ENCODE data around the gene KIAA1217.

The KIAA1217 gene

GRCh38 chr10:24569828-24570657 lies 361.1 kb downstream of the KIAA1217 start:
- Histone ChIP-seq H3K9me3 (ENCODE audit: control insufficient read depth in 2 of 2, low read length in 2 of 2) (no peaks in the 10 kb centered on the region), H3K4me3 (ENCODE audit: low read length in 2 of 2) (no peak overlapping the region), H3K27ac (ENCODE audit: low read length) (no peak overlapping the region), H3K4me1 (ENCODE audit: control insufficient read depth, insufficient read depth, low read length) (no peaks in the 10 kb centered on the region), H3K36me3 (ENCODE audit: control insufficient read depth in 2 of 2, insufficient read depth in 2 of 2, low read length in 2 of 2) (no peaks in the 10 kb centered on the region), H3K27me3 (ENCODE audit: control insufficient read depth in 1 of 2, insufficient read depth in 2 of 2, low read length in 2 of 2) (peaks cover 0 to 2% of the 10 kb centered on the region in 2 donors), H3K9ac (ENCODE audit: low read length in 2 of 2) (no peak overlapping the region)

DNA sequence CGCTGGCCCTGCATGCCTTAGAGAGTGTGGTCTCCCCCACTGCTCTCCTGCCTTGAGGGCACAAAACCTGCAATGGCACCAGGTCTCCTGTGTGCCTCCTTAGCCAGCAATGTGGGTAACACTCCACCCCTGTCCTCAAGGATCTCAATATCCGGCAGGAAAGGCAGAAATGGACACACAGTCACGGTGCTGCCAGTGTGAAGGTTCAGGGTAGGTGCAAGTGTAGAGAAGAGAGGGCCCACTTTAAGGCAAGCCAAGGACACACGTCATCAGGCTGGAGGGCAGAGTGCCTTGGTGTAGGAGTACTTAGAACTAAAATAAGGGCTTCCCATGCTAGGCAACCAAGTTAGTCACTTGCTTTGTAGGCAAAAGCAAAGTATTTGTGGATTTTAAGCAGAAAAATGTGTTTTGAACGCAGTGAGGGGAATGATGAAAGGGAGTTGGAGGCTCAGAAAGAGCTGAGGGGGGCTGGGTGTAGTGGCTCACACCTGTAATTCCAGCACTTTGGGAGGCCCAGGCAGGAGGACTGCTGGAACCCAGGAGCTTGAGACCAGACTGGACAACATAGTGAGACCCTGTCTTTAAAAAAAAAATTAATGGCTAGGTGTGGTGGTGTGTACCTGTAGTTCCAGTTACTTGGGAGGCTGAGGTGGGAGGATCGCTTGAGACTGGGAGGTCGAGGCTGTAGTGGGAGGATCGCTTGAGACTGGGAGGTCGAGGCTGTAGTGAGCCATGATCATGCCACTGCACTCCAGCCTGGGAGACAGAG lies 361.9 kb downstream of the KIAA1217 start:
- H3K4me1 ChIP-seq (ENCODE audit: control insufficient read depth, insufficient read depth, low read length), result no peaks in the 10 kb centered on the region
- H3K27me3 ChIP-seq (ENCODE audit: control insufficient read depth in 1 of 2, insufficient read depth in 2 of 2, low read length in 2 of 2), result peaks cover 0 to 2% of the 10 kb centered on the region in 2 donors
- H3K9ac ChIP-seq (ENCODE audit: low read length in 2 of 2), result no peak overlapping the region
- H3K9me3 ChIP-seq (ENCODE audit: control insufficient read depth in 2 of 2, low read length in 2 of 2), result no peaks in the 10 kb centered on the region
- no peak overlapping the region for H3K4me3 ChIP-seq (ENCODE audit: low read length in 2 of 2)
- no peak overlapping the region for H3K27ac ChIP-seq (ENCODE audit: low read length)
- H3K36me3 ChIP-seq (ENCODE audit: control insufficient read depth in 2 of 2, insufficient read depth in 2 of 2, low read length in 2 of 2), result no peaks in the 10 kb centered on the region

DNA sequence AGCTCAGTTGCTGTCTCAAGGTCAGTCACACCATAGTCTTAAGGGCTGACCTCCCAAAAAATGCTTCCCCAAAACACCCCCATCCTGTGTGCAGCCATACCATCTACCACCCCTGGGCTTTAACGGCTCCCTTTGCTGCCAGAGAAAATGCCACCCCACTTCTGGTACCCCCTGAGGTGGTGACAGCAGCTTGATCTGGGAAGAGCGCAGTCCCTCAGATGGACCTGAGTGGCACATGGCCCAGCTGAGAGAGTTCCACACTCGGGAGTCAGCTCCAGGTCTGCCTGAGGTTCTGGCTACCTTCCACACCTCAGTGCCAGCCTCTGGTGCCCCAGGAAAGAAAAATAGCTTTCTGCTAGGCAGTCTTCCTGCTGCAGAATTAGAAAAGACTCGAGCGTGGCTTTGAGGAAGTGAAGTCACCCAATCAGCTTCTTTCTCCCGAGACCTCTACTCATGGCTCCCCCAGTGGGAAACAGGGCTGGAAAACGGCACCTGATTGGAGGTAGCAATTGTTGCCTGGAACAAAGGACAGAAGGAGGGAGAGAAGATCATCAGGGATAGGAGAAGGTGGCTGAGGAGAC lies 363.0 kb downstream of the KIAA1217 start:
- H3K9ac ChIP-seq (ENCODE audit: low read length in 2 of 2), result no peak overlapping the region
- no peak overlapping the region for H3K4me3 ChIP-seq (ENCODE audit: low read length in 2 of 2)
- no peaks in the 10 kb centered on the region for H3K4me1 ChIP-seq (ENCODE audit: control insufficient read depth, insufficient read depth, low read length)
- H3K36me3 ChIP-seq (ENCODE audit: control insufficient read depth in 2 of 2, insufficient read depth in 2 of 2, low read length in 2 of 2), result no peaks in the 10 kb centered on the region
- H3K27me3 ChIP-seq (ENCODE audit: control insufficient read depth in 1 of 2, insufficient read depth in 2 of 2, low read length in 2 of 2), result peaks cover 0 to 2% of the 10 kb centered on the region in 2 donors
- H3K27ac ChIP-seq (ENCODE audit: low read length), result no peak overlapping the region
- H3K9me3 ChIP-seq (ENCODE audit: control insufficient read depth in 2 of 2, low read length in 2 of 2), result no peaks in the 10 kb centered on the region

DNA sequence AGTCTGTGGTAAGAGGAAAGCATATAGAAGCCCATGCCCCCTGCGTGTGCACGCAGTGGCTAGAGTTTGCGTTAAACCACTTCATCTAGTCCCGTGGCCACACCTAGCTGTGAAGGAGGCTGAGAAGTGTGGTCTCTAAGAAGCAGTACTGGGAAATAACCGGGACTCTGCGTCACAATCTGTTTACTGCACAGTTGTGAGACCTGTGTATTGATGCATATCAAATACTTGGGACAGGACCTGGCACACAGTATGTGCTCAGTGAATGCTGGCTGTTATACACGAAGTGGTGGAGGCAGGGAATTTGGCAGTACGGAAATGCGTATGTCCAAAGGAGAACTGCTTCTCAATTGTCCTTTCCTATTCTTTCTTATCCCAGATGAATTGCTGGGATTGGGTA lies 365.2 kb downstream of the KIAA1217 start:
- Histone ChIP-seq H3K9me3 (ENCODE audit: control insufficient read depth in 2 of 2, low read length in 2 of 2) (no peaks in the 10 kb centered on the region), H3K36me3 (ENCODE audit: control insufficient read depth in 2 of 2, insufficient read depth in 2 of 2, low read length in 2 of 2) (no peaks in the 10 kb centered on the region), H3K27ac (ENCODE audit: low read length) (no peak overlapping the region), H3K9ac (ENCODE audit: low read length in 2 of 2) (no peak overlapping the region), H3K4me3 (ENCODE audit: low read length in 2 of 2) (no peak overlapping the region), H3K27me3 (ENCODE audit: control insufficient read depth in 1 of 2, insufficient read depth in 2 of 2, low read length in 2 of 2) (no peaks in the 10 kb centered on the region), H3K4me1 (ENCODE audit: control insufficient read depth, insufficient read depth, low read length) (no peaks in the 10 kb centered on the region)

GRCh38 chr10:24574578-24575155 lies 365.7 kb downstream of the KIAA1217 start:
- no peaks in the 10 kb centered on the region for H3K27me3 ChIP-seq (ENCODE audit: control insufficient read depth in 1 of 2, insufficient read depth in 2 of 2, low read length in 2 of 2)
- H3K9ac ChIP-seq (ENCODE audit: low read length in 2 of 2), result no peak overlapping the region
- H3K4me3 ChIP-seq (ENCODE audit: low read length in 2 of 2), result no peak overlapping the region

GRCh38 chr10:24575481-24576002 lies 366.6 kb downstream of the KIAA1217 start:
- H3K27me3 ChIP-seq (ENCODE audit: control insufficient read depth in 1 of 2, insufficient read depth in 2 of 2, low read length in 2 of 2), result no peaks in the 10 kb centered on the region
- no peaks in the 10 kb centered on the region for H3K36me3 ChIP-seq (ENCODE audit: control insufficient read depth in 2 of 2, insufficient read depth in 2 of 2, low read length in 2 of 2)
- no peaks in the 10 kb centered on the region for H3K9me3 ChIP-seq (ENCODE audit: control insufficient read depth in 2 of 2, low read length in 2 of 2)
- no peak overlapping the region for H3K4me3 ChIP-seq (ENCODE audit: low read length in 2 of 2)
- H3K9ac ChIP-seq (ENCODE audit: low read length in 2 of 2), result no peak overlapping the region
- H3K4me1 ChIP-seq (ENCODE audit: control insufficient read depth, insufficient read depth, low read length), result no peaks in the 10 kb centered on the region
- no peak overlapping the region for H3K27ac ChIP-seq (ENCODE audit: low read length)

More at GRCh38 chr10:24574578-24575155, 365.7 kb downstream of the KIAA1217 start:
- no peaks in the 10 kb centered on the region for H3K4me1 ChIP-seq (ENCODE audit: control insufficient read depth, insufficient read depth, low read length)
- no peaks in the 10 kb centered on the region for H3K9me3 ChIP-seq (ENCODE audit: control insufficient read depth in 2 of 2, low read length in 2 of 2)
- H3K27ac ChIP-seq (ENCODE audit: low read length), result no peak overlapping the region
- H3K36me3 ChIP-seq (ENCODE audit: control insufficient read depth in 2 of 2, insufficient read depth in 2 of 2, low read length in 2 of 2), result no peaks in the 10 kb centered on the region

GRCh38 chr10:24579448-24579847 lies 370.5 kb downstream of the KIAA1217 start:
- H3K27me3 ChIP-seq (ENCODE audit: control insufficient read depth in 1 of 2, insufficient read depth in 2 of 2, low read length in 2 of 2), result no peaks in the 10 kb centered on the region
- H3K4me1 ChIP-seq (ENCODE audit: control insufficient read depth, insufficient read depth, low read length), result no peaks in the 10 kb centered on the region
- no peaks in the 10 kb centered on the region for H3K9me3 ChIP-seq (ENCODE audit: control insufficient read depth in 2 of 2, low read length in 2 of 2)
- no peak overlapping the region for H3K9ac ChIP-seq (ENCODE audit: low read length in 2 of 2)
- no peak overlapping the region for H3K27ac ChIP-seq (ENCODE audit: low read length)
- no peak overlapping the region for H3K4me3 ChIP-seq (ENCODE audit: low read length in 2 of 2)
- no peaks in the 10 kb centered on the region for H3K36me3 ChIP-seq (ENCODE audit: control insufficient read depth in 2 of 2, insufficient read depth in 2 of 2, low read length in 2 of 2)

- no peaks in the 10 kb centered on the region for H3K36me3 ChIP-seq (ENCODE audit: control insufficient read depth in 2 of 2, insufficient read depth in 2 of 2, low read length in 2 of 2)
- no peaks in the 10 kb centered on the region for H3K27me3 ChIP-seq (ENCODE audit: control insufficient read depth in 1 of 2, insufficient read depth in 2 of 2, low read length in 2 of 2)
- H3K9me3 ChIP-seq (ENCODE audit: control insufficient read depth in 2 of 2, low read length in 2 of 2), result no peaks in the 10 kb centered on the region
- no peak overlapping the region for H3K4me3 ChIP-seq (ENCODE audit: low read length in 2 of 2)
- no peak overlapping the region for H3K9ac ChIP-seq (ENCODE audit: low read length in 2 of 2)
- H3K4me1 ChIP-seq (ENCODE audit: control insufficient read depth, insufficient read depth, low read length), result no peaks in the 10 kb centered on the region
- H3K27ac ChIP-seq (ENCODE audit: low read length), result no peak overlapping the region
These were observed 371.0 kb downstream of the KIAA1217 start for GRCh38 chr10:24579906-24580305.

- Histone ChIP-seq H3K27ac (ENCODE audit: low read length) (no peak overlapping the region), H3K9ac (ENCODE audit: low read length in 2 of 2) (no peak overlapping the region), H3K4me3 (ENCODE audit: low read length in 2 of 2) (no peak overlapping the region), H3K27me3 (ENCODE audit: control insufficient read depth in 1 of 2, insufficient read depth in 2 of 2, low read length in 2 of 2) (no peaks in the 10 kb centered on the region), H3K4me1 (ENCODE audit: control insufficient read depth, insufficient read depth, low read length) (no peaks in the 10 kb centered on the region), H3K9me3 (ENCODE audit: control insufficient read depth in 2 of 2, low read length in 2 of 2) (no peaks in the 10 kb centered on the region), H3K36me3 (ENCODE audit: control insufficient read depth in 2 of 2, insufficient read depth in 2 of 2, low read length in 2 of 2) (peaks cover 24 to 43% of the 10 kb centered on the region in 2 donors)
These were observed 380.3 kb downstream of the KIAA1217 start for GRCh38 chr10:24589265-24589664.

GRCh38 chr10:24590697-24591457 lies 381.9 kb downstream of the KIAA1217 start:
- H3K36me3 ChIP-seq (ENCODE audit: control insufficient read depth in 2 of 2, insufficient read depth in 2 of 2, low read length in 2 of 2), result peaks cover 27 to 55% of the 10 kb centered on the region in 2 donors
- no peaks in the 10 kb centered on the region for H3K4me1 ChIP-seq (ENCODE audit: control insufficient read depth, insufficient read depth, low read length)
- H3K4me3 ChIP-seq (ENCODE audit: low read length in 2 of 2), result no peak overlapping the region
- no peak overlapping the region for H3K27ac ChIP-seq (ENCODE audit: low read length)
- no peaks in the 10 kb centered on the region for H3K9me3 ChIP-seq (ENCODE audit: control insufficient read depth in 2 of 2, low read length in 2 of 2)
- H3K27me3 ChIP-seq (ENCODE audit: control insufficient read depth in 1 of 2, insufficient read depth in 2 of 2, low read length in 2 of 2), result no peaks in the 10 kb centered on the region
- no peak overlapping the region for H3K9ac ChIP-seq (ENCODE audit: low read length in 2 of 2)
